CD4-positive, alpha-beta T cell treated with Interleukin-4 for 1 hour (primary cell): ENCODE measurements around the gene SH2D6.

Experiments used
- DNase-seq, 2 donors: peaks; one replicate each; pipeline ENCODE4 v3.0.0-alpha.2; 2020 to 2022

The SH2D6 gene

DNA sequence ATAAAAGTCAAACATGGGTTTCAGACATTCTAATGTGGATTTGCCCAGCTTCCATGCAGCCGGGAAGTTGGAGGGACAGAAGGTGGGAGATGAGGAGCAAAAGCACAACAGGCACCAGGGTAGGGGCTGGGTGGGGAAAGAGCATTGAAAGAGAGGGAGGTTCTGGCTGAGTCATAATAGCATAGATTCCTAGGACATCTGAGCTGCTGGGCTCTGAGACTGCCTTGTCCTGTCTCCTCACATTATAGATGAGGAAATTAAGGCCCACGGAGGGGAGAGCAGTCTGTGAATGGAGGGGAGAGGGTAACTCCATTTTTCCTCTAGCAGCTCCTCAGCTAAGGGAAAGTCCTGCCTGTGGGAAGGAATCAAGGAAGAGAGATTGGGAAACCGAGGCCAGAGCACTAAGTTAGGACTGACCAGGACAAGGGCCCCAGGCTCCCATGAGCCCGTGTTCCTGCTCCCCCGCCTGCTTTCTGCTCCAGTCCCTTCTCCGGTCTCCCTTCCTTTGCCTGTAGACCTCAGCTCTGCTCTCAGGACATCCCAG, 26.2 kb downstream of the SH2D6 start:
- DNase-seq, result no peak

DNA sequence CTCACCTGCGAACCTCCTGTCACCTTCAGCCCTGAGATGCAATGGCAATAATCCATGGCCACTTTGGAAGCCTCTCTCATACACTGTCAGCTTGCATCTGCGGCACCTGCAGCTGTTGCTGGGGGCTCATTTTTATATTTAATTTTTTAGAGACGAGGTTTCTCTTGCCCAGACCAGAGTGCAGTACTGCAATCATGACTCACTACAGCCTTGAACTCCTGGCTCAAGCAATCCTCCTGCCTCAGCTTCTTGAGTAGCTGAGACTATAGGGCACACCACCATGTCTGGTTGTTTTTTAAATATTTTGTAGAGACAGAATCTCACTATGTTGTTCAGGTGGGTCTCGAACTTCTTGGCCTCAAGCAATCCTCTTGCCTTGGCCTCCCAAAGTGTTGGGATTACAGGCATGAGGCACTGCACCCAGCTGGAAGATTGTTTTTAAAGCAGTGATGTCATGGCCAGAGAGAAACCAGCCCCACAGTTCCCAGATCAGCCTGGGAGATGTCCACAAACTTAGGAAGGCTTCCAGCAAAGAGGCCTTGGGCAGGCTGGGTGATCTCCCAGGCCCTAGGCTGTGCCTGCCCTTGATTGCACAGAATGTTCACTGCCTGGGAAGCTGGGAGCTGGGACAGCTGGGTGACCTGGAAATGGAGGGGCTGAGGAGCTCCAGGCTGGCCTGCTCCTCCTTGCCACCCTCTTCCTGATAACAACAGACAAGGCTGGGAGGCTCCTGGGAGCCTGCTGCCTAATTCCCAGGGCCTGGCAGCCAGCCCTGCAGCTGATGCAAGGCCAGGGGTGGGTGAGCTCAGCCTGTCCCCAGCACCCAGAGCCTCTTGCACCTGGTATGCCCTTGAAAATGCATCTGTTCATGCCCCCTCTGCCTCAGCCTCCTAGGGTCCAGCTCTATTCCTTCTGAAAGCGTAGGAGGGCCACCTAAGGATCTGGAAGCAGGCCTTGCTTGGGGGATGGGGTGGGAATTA, 27.1 kb downstream of the SH2D6 start:
- no peak for DNase-seq

DNA sequence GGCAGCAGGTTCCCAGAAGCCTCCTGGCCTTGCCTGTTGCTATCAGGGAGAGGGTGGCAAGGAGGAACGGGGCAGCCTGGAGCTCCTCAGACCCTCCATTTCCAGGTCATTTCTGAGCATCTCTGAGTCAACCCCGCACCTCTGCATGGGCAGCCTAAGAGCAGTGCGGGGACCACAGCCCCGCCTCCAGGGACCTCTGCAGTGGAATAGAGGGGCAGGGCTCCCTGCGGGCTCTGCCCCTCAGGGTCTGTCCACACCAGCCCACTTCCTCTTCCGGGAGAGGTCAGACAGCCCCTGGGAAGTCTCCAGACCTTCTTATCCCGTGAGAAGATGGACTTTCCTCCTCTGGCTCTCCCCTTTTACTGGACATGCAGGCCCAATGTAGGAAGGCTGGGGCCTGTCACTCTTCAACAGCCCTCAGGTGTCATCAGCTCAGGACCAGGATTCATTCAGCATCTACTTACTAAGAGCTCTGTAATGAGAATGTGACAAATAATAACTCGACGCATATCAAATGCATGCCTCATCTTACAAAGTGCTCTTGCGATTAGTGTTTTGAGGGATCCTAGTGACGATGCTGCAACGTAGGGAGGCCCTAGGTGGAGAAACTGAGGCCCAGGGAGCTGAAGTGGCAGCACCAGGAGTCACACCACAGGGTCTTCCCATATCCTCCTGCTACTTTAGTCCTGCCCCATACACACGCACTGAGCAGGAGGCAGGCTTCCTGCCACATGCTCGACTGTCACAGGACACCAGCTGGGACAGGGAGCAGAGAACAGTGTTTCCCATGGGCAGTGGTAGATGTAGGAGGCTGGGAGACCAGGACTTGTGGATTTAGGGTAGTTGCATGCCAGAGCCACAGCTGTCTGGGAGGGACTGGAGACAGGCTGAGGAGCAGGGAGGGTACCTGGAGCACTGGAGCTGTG, 28.0 kb downstream of the SH2D6 start:
- no peak for DNase-seq

DNA sequence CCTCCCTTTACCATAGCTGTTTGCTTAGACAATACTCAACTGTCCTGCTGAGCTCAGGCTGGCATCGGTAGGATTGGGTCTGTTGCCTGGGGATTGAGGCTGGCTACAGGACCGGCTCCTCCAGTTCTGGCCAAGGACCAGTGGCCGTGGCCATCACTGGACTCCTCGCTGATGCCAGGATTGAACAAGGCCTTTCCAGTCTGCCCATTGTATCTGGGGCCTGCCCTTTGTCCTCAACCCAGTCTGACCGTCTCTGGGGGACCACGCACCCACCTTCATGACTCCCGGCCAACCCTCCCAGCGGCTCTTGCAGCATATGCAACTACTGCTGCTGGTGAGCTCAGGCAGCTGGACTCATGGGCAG, 28.7 kb downstream of the SH2D6 start:
- no peak for DNase-seq

DNA sequence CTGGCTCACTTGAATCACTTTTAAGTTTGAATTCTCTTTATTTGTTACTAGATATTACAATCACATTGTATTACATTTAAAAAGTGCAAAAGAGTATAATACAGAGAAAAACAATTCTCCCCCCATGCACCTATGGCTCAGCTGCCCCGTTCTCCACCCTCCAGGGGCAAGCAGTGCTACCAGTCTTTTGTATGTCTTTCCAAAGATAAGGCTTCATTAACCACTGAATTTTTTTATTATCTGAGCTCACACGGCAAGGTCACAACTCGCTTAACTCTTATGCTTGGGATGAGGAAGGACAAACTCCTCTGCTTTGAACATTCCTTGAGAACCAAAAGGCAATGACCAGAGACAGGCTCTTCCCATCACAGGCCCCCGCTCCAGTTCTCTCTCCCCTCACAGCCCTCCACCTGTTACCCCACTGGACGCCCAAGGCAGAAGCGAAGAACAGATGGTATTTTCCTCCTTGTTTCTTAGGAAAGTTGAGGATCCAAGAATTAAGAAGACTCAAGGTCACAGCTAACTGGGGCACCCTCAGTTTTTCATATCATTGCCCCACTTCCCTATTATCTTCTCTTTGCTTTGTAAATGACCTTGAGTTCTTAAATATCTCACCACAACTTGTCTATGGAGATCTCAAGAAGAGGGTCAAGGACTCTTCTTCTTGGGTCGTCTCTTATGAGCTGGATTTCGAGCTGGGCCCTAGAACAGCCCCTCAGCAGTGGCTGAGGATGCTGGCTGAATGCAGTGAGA, 30.1 kb downstream of the SH2D6 start:
- no peak for DNase-seq

DNA sequence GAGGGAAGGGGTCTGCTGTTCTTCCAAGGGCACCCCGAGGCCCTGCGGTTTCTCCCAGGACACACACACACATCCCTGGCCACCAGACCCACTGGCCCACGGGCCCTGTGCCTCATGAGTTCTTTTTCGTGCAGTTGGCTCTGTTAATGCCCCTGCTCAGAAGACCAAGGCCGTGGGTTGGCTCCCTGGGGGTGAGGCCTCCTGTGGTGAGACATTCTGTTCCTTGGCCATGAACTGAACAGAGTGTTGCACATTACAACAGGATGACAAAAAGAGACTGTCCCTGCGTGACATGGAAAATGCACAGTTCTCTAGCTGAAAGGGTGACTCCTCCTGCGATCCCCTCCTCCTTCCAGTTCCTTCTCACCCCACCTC, 30.7 kb downstream of the SH2D6 start:
- no peak for DNase-seq

DNA sequence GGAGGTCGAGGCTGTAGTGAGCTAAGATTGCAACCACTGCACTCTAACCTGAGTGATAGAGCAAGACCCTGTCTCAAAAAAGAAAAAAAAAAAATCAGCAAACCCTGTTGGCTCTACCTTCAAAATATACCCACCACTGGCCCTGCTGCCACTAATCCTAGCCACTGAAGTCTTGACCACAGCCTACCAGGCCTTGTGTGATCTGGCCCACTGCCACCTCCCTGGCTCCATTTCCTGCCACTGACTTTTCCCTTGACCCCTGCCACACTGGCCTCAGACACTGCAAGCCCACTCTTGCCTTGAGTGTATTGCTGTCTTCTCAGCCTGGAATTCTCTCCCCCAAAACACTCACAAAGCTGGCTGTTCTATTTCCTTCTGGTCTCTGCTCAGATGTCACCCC, 33.7 kb downstream of the SH2D6 start:
- DNase-seq, result no peak

DNA sequence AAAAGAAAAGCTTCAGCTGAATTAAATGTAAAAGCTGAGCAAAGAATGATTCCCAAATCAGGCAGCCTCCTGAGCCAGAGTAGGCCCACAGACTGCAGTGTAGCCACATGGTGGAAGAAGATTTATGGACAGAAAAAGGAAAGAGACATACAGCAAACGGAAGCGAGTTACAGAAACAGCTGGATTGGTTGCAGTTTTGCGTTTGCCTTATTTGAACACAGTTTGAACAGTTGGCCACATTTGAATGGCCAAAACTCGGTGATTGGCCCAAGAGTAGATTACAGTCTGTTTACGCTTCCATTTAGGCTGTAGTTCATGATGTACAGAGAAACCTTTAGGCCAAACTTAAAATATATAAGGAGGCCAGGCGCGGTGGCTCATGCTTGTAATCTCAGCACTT, 35.1 kb downstream of the SH2D6 start:
- DNase-seq, result no peak

DNA sequence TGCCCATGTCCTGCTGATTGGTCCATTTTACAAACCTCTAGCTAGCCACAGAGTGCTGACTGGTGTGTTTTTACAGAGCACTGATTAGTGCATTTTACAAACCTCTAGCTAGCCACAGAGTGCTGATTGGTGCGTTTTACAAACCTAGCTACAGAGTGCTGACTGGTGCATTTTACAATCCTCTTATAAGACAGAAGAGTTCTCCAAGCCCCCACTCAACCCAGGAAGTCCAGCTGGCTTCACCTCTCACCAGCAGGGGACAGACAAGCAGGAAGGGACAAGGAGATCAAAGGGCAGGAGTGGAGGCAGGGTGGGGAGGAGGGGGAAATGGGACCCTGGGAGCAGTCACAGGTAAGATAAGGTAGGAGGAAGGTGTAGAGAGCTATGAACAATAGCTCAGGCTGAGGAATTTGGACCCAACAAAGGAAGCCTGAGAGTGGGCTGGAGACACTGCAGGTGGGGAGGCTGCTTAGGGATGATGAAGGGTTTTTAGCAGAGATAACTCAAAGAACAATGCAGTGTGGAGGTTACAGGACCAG, 37.1 kb downstream of the SH2D6 start:
- no peak for DNase-seq

DNA sequence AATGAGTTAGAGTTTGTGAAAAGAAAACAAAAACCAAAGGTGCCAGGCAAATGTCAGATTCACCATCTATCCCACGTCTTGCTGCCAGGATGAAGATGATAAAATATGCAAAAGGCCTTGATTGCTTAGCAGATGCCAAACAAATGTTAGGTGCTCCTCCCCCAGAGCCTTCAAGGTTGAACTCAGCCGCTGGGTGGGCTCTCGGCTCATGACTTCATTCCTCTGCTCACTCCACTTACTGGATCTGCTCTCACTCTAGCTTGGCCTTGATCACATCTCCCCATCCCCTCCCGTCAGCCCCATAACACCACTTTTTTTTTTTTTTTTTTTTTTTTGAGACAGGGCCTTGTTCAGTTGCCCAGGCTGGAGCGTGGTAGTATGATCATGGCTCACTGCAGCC, 38.5 kb downstream of the SH2D6 start:
- no peak for DNase-seq

DNA sequence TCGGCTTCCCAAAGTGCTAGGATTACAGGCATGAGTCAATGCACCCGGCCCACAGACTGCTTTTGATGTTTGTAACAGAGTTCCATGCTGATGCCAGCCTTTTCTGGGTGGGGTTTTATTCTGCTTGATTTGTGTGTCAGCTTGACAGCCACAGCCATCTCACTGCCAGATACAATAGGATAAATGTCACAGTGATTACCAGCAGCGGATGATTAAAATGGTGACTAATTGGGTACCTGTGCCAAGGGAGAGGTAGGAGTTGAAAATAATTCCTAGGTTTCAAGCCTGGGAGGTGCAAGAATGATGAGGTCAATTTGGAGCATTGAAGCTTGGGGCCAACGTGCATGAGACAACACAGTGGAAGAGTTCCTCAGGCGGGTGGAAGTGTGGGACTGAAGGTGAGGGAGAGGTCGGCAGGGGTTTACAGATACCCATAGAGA, 39.4 kb downstream of the SH2D6 start:
- no peak for DNase-seq

DNA sequence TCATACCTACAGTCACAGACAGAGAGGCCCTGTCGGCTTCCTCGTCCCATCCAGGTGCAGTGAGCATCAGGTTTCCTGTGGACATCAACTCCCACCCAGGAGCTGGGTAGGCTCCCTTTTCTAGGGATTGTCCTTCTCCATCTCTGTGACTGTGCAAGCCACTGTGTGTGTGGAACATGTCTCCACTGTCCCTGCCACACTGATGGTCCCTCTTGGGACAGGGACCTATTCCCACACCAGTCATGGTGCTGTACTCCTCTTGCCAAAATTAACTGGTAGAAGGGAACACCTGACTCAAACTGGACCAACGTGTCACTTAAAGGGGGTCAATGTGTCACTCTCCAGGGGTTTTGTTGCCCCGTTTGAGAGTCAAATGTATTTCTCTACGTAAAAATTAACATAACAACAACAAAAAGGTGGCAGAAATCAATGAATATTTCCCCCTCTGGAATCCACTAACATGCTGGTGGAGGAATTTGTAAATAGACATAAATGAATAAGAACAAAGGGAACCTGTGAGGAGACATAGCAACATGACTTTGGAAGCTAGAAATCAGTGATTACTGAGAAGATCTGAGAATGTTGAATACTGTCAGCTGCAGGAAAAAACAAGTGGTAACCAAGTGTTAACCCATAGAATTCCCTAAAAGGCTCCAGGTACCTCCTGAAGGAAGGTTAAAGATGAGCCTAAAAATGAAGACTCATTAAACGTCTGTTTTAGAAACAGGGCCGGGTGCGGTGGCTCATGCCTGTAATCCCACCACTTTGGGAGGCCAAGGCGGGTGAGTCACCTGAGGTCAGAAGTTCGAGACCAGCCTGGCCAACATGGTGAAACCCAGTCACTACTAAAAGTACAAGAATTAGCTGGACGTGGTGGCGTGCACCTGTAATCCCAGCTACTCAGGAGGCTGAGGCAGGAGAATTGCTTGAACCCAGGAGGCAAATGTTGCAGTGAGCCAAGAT, 40.4 kb downstream of the SH2D6 start:
- no peak for DNase-seq

DNA sequence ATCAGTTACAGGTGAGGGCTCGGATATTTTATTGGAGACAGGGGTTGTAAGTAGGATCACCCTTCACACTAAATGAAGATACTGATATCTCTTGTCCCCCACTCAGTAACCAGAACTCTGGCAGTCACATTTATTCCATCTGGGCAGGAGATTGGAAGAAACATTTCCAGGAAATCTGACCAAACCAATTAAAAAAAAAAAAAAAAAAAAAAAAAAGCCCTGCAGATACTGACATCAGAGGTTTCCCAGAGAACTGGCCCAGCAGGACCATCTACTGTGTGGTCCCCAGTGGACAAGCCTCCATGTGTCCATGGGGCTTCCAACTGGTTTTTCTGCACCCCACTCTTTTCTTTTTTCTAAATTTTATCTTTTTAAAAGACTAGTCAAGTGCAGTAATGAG, 41.3 kb downstream of the SH2D6 start:
- no peak for DNase-seq

DNA sequence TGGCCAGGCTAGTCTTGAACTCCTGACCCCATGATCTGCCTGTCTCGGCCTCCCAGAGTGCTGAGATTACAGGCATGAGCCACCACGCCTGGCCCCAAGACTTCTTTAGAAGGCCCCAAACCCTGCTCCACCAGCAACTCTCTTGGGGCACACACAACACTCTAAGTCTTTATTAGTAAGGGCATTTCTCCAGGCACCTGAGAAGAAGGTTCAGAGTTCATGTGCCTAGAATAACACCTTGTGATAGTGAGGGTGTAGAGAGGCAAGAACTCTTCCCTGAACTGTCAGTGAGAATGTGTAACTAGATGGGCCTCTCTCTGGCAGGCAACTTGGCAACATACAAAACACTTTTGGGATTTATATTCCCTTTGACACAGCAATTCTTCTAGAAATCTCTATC, 43.8 kb downstream of the SH2D6 start:
- DNase-seq, result no peak

DNA sequence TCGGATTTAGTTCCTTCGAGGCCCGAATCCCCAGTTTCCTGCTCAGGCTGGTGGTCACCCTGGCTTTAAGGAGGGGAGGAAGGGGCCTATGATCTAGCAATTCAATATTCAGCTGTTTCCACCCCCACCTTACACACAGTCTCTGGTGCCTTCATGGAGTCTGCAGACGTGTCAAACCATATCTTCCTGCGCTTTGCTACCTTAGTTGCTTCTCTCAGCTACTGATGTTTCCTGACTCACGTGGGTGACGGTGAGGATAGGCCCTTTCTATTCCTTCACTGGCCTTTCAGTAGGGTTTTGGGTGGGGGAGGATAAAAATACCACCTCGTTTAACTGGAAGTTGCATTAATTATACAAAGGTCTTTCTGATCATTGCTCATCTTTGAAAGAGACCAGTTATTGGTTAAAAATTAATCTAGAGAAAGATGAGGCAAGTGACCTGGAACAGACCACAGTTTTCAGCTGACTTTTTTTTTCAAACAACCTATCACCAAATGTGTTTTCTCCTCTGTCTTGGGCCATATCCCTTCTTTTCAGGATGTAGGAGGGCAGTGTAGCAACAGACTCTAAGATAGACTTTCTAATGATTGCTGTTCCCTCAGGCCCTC, 49.7 kb downstream of the SH2D6 start:
- DNase-seq, result no peak

DNA sequence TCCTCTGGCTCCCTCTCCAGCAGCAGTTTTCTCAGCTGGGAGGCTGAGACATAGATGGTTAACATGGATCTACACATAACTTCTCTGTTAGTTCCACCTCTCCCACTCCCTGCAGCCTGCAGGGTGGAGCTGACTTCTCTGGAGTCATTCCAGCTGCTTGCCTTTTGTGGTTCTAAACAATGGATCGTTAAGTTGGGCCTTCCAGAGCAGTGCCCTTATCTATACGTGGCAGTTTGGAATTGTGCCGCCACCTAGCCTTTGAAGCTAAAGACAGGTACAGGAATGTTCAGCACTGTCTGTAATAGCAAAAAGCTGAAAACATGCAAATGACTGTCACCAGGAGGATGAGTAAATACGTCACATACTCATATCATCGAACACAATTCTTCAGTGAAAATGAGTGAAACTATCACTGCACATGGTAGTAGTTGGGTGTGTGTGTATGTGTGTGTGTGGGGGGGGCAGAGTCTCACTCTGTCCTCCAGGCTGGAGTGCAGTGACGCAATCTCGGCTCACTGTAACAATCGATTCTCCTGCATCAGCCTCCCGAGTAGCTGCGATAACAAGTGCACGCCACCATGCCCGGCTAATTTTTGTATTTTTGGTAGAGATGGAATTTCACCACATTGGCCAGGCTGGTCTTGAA, 50.3 kb downstream of the SH2D6 start:
- DNase-seq, result no peak

DNA sequence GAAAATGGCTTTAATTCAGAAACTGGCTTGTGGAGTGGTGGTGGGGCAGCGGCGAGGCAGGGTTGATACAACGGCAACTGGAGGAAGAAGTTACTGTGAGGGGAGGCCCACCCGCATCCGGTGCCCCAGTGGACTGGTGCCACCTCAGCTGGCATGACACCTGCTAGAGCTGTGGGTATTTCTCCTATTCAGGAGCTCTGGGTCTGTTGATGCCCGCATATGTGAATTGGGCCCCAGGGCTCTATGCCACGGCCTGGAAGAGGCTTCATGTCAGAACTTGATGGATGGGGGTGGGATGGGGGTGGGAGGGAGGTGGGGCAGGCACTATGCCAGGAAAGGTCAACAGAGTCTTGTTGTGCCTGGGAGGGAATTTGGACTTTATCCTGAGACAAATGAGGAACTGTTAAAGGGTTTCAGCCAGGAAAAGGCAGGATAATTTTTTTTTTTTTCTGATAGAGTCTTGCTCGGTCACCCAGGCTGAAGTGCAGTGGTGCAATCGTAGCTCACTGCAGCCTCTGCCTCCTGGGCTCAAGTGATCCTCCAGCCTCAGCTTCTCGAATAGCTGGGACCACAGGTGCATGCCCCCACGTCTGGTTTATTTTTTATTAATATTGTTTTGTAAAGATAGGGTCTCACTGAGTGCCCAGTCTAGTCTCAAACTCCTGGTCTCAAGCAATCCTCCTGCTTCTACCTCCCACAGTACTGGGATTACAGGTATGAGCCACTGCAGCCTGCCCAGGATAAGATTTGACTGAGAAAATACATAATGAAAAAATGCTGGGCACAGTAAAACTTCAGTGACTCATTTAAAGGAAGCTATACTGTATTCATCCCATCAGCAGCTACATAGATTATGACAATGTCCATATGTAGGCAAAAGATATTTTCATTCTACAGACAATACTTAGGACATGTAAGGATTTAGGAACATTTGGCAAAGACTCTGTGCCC, 52.6 kb downstream of the SH2D6 start:
- peak in 1 of 2 donors; percentile 15 for DNase-seq

DNA sequence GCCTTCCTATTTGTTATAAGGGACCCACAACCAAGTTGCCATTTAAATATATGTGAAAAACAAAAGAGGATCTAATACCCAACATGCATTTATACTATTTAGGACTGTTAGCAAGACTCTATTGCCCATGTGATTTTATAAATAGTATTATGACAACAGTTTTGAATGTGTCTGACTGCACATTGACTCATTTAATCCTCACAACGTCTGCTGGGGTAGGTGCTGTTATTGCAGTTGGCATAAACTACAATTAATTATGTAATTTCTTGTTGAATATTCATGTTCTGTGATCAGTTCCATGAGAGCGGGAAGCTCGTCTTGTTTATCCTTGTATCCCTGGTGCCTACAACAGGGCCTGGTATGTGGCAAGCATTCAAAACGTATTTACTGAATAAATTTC, 53.7 kb downstream of the SH2D6 start:
- DNase-seq, result no peak
